ENCODE results near the gene PRKCD.

The PRKCD gene

GRCh38 chr3:53186726-53187125, 25.7 kb downstream of the PRKCD start:
- TF ChIP-seq, protein P1, sequence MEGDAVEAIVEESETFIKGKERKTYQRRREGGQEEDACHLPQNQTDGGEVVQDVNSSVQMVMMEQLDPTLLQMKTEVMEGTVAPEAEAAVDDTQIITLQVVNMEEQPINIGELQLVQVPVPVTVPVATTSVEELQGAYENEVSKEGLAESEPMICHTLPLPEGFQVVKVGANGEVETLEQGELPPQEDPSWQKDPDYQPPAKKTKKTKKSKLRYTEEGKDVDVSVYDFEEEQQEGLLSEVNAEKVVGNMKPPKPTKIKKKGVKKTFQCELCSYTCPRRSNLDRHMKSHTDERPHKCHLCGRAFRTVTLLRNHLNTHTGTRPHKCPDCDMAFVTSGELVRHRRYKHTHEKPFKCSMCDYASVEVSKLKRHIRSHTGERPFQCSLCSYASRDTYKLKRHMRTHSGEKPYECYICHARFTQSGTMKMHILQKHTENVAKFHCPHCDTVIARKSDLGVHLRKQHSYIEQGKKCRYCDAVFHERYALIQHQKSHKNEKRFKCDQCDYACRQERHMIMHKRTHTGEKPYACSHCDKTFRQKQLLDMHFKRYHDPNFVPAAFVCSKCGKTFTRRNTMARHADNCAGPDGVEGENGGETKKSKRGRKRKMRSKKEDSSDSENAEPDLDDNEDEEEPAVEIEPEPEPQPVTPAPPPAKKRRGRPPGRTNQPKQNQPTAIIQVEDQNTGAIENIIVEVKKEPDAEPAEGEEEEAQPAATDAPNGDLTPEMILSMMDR (IDR thresholded peaks at IDR 0.05), result no peak

DNA sequence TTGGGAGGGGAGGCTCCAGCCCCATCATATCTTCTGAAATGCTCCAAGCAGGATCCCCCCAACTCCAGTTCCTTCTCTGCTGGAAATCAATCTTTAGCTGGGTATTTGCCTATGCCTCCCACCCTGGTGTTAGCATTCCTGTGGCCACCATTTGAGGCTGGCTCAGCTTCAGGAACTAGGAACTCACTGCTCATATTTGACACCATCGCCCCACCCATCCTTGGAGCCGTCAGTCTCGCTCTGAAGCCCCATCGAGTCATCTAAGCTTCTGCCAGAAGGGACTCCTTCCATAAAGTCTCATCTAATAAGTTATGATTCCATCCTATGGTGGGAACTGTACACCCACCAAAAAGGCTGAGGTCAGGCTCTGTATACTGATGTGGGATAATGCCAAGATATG, 26.4 kb downstream of the PRKCD start:
- TF ChIP-seq, protein P1 (IDR thresholded peaks at IDR 0.05), result no peak

DNA sequence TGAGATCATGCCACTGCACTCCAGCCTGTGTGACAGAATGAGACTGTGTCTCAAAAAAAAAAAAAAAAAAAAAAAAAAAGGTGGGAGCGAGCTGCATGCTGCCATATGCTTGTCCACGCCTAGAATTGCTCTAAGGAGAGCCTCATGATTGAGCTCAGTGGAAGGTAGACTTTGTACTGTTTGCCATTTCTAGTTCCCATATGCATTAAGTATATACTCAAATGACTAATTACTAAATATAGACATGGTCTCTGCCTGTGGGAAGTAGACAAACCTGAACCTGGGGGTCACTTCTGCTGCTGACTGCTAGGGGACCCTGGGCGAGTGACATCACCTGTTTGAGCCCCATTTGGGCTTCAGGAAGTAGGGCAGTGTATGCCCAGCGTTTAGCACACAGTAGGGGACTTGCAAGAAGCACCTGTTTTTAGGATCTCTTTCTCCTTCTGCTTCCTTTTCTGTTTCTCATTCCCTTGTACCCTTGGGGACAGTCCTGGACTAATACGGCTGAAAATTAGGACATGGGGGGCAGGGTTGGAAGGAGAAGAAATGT, 27.2 kb downstream of the PRKCD start:
- TF ChIP-seq, protein P1 (IDR thresholded peaks at IDR 0.05), result no peak

- TF ChIP-seq, protein P1 (IDR thresholded peaks at IDR 0.05), result no peak
Observed at GRCh38 chr3:53188720-53189119, 27.7 kb downstream of the PRKCD start.

- TF ChIP-seq, protein P1 (IDR thresholded peaks at IDR 0.05), result no peak
Observed at GRCh38 chr3:53189276-53189675, 28.3 kb downstream of the PRKCD start.

GRCh38 chr3:53190659-53191058, 29.6 kb downstream of the PRKCD start:
- TF ChIP-seq, protein P1 (IDR thresholded peaks at IDR 0.05), result no peak

DNA sequence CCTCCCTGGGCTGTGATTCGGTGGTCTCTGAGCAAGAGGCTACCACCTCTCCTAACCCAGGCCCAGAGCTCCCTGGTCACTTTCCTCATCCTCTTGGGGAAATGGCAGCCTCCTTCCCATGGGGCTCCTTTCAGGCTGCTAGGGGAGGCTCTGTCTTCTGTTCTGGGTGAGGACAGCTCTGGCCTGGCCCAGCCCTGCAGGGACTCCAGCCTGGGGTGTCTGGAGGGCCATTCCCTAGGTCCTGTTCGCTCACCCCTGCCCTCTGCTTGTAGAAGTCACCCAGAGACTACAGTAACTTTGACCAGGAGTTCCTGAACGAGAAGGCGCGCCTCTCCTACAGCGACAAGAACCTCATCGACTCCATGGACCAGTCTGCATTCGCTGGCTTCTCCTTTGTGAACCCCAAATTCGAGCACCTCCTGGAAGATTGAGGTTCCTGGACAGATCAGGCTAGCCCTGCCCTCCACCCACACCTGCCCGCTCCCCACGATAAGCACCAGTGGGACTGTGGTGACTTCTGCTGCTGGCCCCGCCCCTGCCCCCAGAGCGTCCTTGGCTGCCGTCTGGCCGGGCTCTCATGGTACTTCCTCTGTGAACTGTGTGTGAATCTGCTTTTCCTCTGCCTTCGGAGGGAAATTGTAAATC, 30.9 kb downstream of the PRKCD start:
- TF ChIP-seq, protein P1 (IDR thresholded peaks at IDR 0.05), result no peak
